Left ventricle myocardium inferior (tissue), 1 donor: Measurements from ENCODE around the gene INPP4B. TPM values are rescaled to one million over a fixed set of nuclear protein-coding genes. Genes with fewer than 3 reads are reported as not detected.

Experiments
- DNase-seq: peaks from one replicate; pipeline ENCODE4 v3.0.0-alpha.2; 2020
- H3K27ac ChIP-seq: fragments of 200-600 bp; replicated peaks from 2 replicates; pipeline ENCODE4 v1.8.0; 2021
- H3K27me3 ChIP-seq: fragments of 200-600 bp; 2 replicates; pipeline ENCODE4 v1.8.0; 2021; ENCODE audit warnings: low read depth
- H3K36me3 ChIP-seq: fragments of 200-600 bp; 2 replicates; pipeline ENCODE4 v1.8.0; 2021
- H3K4me1 ChIP-seq: fragments of 200-600 bp; 2 replicates; pipeline ENCODE4 v1.8.0; 2021
- H3K4me3 ChIP-seq: fragments of 200-600 bp; 2 replicates; pipeline ENCODE4 v1.8.0; 2021; ENCODE audit warnings: mild to moderate bottlenecking, moderate library complexity
- H3K9me3 ChIP-seq: fragments of 200-600 bp; replicated peaks from 2 replicates; pipeline ENCODE4 v1.8.0; 2021
- intact Hi-C: fragments of 100-400 bp; cut with micrococcal nuclease; formaldehyde crosslinking; loops from one replicate; pipeline ENCODE4 v1.11.0; 2022
- total RNA-seq: library from RNA; stranded (reverse); fragmentation: NEBNext Ultra II Directional; extraction: Animal tissue kit (Norgen Biotek cat#: 25700); gene quantifications from one replicate; pipeline ENCODE4 v1.2.1, GENCODE V29; 2021
- TF ChIP-seq, protein P1 (sequence below): fragments of 200-600 bp; IDR thresholded peaks from 2 replicates; pipeline ENCODE4 v1.8.0; 2021; ENCODE audit warnings: antibody characterized with exemption, mild to moderate bottlenecking, borderline replicate concordance
- donor health status: DM: no; HTN: yes; CAD: no; lungs with severe emphysema.

INPP4B gene
- total RNA-seq, 1 donor from 2014 or later = 61.1 TPM

DNA sequence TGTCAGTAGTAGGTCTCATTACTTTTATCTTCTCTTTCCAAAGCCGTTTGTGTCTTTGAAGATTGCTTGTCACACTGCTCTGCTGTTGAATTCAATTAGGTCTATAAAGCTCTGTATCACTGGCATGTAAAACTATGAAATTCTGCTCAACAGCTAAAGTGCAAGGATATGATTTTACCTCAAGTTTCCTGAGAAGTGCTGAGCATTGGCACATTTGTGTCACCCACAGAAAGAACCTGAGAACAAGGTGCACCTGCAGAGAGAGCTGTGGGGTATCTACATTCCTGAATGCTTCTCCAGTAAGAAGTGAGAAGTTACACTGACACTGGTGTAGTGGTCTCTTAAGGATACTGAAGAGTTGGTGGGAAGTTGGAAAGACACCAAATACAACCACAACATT is 274.0 kb downstream of the INPP4B start:
- H3K36me3 ChIP-seq = no peaks in the 10 kb centered on the region
- no peaks in the 10 kb centered on the region for H3K9me3 ChIP-seq
- H3K27ac ChIP-seq = no peak overlapping the region
- H3K4me3 ChIP-seq = no peak overlapping the region
- H3K4me1 ChIP-seq = peaks cover 16% of the 10 kb centered on the region
- no peak for DNase-seq
- no peaks in the 10 kb centered on the region for H3K27me3 ChIP-seq
- TF ChIP-seq, protein P1, sequence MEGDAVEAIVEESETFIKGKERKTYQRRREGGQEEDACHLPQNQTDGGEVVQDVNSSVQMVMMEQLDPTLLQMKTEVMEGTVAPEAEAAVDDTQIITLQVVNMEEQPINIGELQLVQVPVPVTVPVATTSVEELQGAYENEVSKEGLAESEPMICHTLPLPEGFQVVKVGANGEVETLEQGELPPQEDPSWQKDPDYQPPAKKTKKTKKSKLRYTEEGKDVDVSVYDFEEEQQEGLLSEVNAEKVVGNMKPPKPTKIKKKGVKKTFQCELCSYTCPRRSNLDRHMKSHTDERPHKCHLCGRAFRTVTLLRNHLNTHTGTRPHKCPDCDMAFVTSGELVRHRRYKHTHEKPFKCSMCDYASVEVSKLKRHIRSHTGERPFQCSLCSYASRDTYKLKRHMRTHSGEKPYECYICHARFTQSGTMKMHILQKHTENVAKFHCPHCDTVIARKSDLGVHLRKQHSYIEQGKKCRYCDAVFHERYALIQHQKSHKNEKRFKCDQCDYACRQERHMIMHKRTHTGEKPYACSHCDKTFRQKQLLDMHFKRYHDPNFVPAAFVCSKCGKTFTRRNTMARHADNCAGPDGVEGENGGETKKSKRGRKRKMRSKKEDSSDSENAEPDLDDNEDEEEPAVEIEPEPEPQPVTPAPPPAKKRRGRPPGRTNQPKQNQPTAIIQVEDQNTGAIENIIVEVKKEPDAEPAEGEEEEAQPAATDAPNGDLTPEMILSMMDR = no peak
- intact Hi-C loops = no loop called here

DNA sequence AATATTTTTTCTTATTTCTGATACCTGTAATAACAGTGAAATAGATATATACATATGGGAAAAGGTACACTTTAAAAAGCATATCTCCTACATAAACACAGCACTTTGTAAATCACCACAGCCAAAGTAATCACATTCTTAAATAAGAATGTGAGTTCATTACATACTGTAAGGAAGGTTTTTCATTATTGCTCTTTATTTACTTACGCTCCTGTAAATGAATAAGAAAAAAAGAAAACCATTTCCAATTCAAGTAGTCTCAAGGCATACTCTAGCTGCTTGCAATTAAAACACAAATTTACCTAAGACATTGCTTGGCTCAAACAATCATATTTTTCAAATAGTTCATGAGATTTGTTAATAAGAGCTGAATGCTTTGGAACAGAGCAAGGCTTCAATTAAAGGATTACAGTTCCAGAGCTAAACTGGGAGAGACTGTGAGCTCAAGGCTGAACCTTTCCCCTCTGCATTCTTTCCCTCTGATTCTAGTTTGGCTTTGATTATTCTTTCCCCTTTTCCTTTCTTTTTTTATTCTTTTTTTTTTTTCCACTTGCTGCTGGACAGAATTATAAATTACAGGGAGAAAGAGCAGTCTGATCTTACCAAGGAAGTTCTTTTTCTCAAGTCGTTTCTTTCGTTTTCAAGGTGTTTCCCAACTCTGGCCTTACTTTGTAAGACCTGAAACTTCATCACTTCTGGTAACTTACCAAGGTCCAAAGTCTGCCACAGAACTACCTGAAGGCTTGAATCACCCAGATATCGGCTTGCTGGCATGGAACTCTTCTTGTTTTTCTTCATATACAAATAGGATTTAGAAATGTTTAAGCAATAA is 278.3 kb downstream of the INPP4B start:
- DNase-seq = no peak
- TF ChIP-seq, protein P1 = no peak
- Histone ChIP-seq H3K27ac (no peak overlapping the region), H3K36me3 (no peaks in the 10 kb centered on the region), H3K27me3 (no peaks in the 10 kb centered on the region), H3K4me3 (no peak overlapping the region), H3K9me3 (no peaks in the 10 kb centered on the region), H3K4me1 (peaks cover 16% of the 10 kb centered on the region)
- intact Hi-C loops = no loop called here

DNA sequence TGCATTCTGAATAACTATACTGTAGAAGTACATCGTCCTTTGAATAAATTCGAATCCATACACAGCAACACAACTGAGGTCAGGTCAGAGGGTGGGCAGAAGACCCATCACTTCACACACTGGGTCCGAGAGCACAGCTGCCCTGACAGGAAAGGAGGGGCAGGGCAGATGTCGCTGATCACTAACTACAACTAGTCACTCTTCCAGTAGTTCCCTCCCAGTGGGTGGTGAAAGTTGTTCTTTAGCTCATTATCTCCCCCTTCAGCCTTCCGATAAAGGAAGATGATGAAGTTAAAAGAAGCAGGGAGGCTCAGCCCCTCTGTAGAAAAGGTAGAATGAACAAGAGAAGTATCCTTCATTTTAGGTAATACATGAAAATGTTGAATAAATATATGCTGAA is 278.9 kb downstream of the INPP4B start:
- intact Hi-C loops = no loop called here

DNA sequence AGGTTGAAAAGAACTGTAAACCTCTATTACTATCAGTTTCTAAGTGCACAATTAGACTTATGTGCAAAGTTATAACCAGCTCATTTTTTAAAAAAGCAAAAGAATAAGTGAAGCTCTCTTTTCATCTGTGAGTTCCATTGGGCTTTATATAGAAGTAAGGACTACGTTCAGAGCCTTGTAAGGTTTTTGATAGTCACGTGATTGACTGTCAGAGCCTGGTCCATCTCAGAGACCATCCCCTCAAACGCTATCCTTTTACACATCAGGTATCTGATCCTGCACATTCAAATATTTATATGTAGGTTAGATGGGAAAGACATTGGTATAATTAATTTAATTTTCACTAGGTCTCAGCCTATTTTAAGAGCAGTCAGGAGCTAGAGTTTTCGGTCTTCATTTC is 279.3 kb downstream of the INPP4B start:
- Histone ChIP-seq H3K27me3 (no peaks in the 10 kb centered on the region), H3K9me3 (no peaks in the 10 kb centered on the region), H3K4me1 (peaks cover 16% of the 10 kb centered on the region), H3K4me3 (no peak overlapping the region), H3K27ac (no peak overlapping the region), H3K36me3 (no peaks in the 10 kb centered on the region)
- DNase-seq = no peak
- intact Hi-C loops = no loop called here
- TF ChIP-seq, protein P1 = no peak

More for the DNA sequence above, 278.9 kb downstream of the INPP4B start:
- TF ChIP-seq, protein P1 = no peak
- Histone ChIP-seq H3K4me3 (no peak overlapping the region), H3K36me3 (no peaks in the 10 kb centered on the region), H3K27me3 (no peaks in the 10 kb centered on the region), H3K9me3 (no peaks in the 10 kb centered on the region), H3K4me1 (peaks cover 16% of the 10 kb centered on the region), H3K27ac (no peak overlapping the region)
- DNase-seq = no peak

DNA sequence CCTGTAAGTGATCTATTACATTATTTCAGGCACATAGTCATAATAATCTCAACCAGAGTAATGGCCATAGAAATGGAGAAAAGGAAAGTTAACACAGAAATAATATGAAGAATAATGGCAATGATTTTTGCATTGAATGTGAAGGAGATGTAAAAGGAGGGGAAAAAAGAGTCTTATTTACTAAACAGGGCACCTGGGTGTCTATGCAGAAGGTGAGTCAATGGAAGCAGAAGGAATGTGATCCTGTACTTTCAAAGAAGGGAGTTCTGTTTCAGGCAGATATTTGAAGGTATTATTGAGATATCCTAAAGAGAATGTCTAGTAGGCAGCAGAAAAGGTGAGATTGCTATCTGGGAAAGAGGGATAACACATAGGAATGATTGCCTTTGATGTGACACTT is 279.9 kb downstream of the INPP4B start:
- no peak overlapping the region for H3K4me3 ChIP-seq
- intact Hi-C loops = no loop called here
- TF ChIP-seq, protein P1 = no peak

More for the DNA sequence above, 279.9 kb downstream of the INPP4B start:
- Histone ChIP-seq H3K36me3 (no peaks in the 10 kb centered on the region), H3K4me1 (peaks cover 16% of the 10 kb centered on the region), H3K27me3 (no peaks in the 10 kb centered on the region), H3K9me3 (no peaks in the 10 kb centered on the region), H3K27ac (no peak overlapping the region)
- no peak for DNase-seq
